Measurements from ENCODE around the gene LRRK2. TPM values are rescaled to one million over a fixed set of nuclear protein-coding genes. Genes with fewer than 3 reads are reported as not detected.

The LRRK2 gene
- total and polyA plus RNA-seq, 2 of the 8 experiments (the other 6 are each of a cell fraction or from before 2014, with no cell fraction given), result 0.06 to 0.13 TPM

DNA sequence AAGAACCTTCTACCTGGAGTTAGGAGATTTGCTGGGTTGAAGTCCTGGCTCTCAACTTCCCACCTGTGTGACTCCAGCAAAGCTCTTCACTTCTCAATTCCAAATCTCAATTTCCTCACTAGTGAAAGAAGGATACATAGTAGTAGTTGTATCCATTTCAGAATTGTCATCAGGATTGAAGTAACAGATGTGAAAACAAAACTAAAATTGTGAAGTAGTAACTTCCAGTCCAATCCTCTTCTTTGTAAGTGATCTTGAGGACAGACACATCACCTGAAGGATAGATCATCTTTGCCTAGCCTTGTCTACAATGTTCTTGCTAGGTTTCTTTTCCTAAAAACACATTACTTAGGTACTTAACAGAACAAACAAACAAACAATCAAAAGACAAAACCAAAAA lies 1.2 kb upstream of the LRRK2 start (continued):
- TF ChIP-seq, protein P1, sequence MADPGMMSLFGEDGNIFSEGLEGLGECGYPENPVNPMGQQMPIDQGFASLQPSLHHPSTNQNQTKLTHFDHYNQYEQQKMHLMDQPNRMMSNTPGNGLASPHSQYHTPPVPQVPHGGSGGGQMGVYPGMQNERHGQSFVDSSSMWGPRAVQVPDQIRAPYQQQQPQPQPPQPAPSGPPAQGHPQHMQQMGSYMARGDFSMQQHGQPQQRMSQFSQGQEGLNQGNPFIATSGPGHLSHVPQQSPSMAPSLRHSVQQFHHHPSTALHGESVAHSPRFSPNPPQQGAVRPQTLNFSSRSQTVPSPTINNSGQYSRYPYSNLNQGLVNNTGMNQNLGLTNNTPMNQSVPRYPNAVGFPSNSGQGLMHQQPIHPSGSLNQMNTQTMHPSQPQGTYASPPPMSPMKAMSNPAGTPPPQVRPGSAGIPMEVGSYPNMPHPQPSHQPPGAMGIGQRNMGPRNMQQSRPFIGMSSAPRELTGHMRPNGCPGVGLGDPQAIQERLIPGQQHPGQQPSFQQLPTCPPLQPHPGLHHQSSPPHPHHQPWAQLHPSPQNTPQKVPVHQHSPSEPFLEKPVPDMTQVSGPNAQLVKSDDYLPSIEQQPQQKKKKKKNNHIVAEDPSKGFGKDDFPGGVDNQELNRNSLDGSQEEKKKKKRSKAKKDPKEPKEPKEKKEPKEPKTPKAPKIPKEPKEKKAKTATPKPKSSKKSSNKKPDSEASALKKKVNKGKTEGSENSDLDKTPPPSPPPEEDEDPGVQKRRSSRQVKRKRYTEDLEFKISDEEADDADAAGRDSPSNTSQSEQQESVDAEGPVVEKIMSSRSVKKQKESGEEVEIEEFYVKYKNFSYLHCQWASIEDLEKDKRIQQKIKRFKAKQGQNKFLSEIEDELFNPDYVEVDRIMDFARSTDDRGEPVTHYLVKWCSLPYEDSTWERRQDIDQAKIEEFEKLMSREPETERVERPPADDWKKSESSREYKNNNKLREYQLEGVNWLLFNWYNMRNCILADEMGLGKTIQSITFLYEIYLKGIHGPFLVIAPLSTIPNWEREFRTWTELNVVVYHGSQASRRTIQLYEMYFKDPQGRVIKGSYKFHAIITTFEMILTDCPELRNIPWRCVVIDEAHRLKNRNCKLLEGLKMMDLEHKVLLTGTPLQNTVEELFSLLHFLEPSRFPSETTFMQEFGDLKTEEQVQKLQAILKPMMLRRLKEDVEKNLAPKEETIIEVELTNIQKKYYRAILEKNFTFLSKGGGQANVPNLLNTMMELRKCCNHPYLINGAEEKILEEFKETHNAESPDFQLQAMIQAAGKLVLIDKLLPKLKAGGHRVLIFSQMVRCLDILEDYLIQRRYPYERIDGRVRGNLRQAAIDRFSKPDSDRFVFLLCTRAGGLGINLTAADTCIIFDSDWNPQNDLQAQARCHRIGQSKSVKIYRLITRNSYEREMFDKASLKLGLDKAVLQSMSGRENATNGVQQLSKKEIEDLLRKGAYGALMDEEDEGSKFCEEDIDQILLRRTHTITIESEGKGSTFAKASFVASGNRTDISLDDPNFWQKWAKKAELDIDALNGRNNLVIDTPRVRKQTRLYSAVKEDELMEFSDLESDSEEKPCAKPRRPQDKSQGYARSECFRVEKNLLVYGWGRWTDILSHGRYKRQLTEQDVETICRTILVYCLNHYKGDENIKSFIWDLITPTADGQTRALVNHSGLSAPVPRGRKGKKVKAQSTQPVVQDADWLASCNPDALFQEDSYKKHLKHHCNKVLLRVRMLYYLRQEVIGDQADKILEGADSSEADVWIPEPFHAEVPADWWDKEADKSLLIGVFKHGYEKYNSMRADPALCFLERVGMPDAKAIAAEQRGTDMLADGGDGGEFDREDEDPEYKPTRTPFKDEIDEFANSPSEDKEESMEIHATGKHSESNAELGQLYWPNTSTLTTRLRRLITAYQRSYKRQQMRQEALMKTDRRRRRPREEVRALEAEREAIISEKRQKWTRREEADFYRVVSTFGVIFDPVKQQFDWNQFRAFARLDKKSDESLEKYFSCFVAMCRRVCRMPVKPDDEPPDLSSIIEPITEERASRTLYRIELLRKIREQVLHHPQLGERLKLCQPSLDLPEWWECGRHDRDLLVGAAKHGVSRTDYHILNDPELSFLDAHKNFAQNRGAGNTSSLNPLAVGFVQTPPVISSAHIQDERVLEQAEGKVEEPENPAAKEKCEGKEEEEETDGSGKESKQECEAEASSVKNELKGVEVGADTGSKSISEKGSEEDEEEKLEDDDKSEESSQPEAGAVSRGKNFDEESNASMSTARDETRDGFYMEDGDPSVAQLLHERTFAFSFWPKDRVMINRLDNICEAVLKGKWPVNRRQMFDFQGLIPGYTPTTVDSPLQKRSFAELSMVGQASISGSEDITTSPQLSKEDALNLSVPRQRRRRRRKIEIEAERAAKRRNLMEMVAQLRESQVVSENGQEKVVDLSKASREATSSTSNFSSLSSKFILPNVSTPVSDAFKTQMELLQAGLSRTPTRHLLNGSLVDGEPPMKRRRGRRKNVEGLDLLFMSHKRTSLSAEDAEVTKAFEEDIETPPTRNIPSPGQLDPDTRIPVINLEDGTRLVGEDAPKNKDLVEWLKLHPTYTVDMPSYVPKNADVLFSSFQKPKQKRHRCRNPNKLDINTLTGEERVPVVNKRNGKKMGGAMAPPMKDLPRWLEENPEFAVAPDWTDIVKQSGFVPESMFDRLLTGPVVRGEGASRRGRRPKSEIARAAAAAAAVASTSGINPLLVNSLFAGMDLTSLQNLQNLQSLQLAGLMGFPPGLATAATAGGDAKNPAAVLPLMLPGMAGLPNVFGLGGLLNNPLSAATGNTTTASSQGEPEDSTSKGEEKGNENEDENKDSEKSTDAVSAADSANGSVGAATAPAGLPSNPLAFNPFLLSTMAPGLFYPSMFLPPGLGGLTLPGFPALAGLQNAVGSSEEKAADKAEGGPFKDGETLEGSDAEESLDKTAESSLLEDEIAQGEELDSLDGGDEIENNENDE (IDR thresholded peaks at IDR 0.05; ENCODE audit: insufficient replicate concordance, low read length), result no peak
- TF ChIP-seq CHD2 (IDR thresholded peaks at IDR 0.05; ENCODE audit: low read length), result no peak
- no peak for TF ChIP-seq PHF8 (conservative IDR thresholded peaks at IDR 0.05; ENCODE audit: low read depth, low read length)
- TF ChIP-seq SAP30 (IDR thresholded peaks at IDR 0.05; ENCODE audit: insufficient read depth, insufficient replicate concordance, low read length), result no peak
- TF ChIP-seq RBBP5 (IDR thresholded peaks at IDR 0.05; ENCODE audit: borderline replicate concordance, low read depth, low read length), result no peak
- no peak for TF ChIP-seq RNF2 (IDR thresholded peaks at IDR 0.05; ENCODE audit: borderline replicate concordance, low read depth, low read length, missing control alignments, poor library complexity, severe bottlenecking)
- TF ChIP-seq CBX8 (IDR thresholded peaks at IDR 0.05; ENCODE audit: borderline replicate concordance, low read depth, low read length), result no peak
- no peak for TF ChIP-seq BCL11A (IDR thresholded peaks at IDR 0.05; ENCODE audit: low read depth in 2 of 2, low read length in 2 of 2)
